OCI-LY1 (cell line): ENCODE measurements around the gene SH3GL2.
"Not testable (repeated sequence)": the region's sequence is repeated elsewhere in the genome, so short reads cannot be mapped to it uniquely, and the experiment has no call there.

Source experiments
- EZH2 ChIP-seq: fragments of 200-600 bp; sonication (generic), shearing (Covaris generic); IDR thresholded peaks from 2 replicates; pipeline ENCODE4 v1.8.0; 2017; ENCODE audit warnings: borderline replicate concordance, mixed run types, mild to moderate bottlenecking, antibody characterized with exemption, low read length, moderate library complexity, mixed read lengths
- TF ChIP-seq, protein P1 (sequence below): fragments of 200-600 bp; sonication (generic), shearing (Covaris generic); IDR thresholded peaks from 2 replicates; pipeline ENCODE4 v1.5.1; 2017; ENCODE audit warnings: mild to moderate bottlenecking, antibody characterized with exemption, low read length, moderate library complexity, mixed read lengths

DNA sequence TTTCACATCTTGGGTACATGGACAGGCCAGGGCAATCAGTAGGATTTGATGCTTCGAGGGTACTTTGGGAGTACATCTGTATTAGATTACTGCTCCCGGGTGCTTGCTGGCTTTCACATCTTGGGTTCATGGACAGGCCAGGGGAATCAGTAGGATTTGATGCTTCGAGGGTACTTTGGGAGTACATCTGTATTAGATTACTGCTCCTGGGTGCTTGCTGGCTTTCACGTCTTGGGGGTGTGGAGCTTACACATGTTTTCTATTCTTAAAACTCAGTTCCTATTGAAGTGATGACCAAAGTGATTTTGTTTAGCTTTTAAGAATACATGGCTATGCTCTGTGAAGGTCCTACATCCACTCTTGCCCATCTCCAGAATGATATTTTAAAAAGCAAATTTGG is 186.3 kb downstream of the SH3GL2 start:
- TF ChIP-seq, protein P1, sequence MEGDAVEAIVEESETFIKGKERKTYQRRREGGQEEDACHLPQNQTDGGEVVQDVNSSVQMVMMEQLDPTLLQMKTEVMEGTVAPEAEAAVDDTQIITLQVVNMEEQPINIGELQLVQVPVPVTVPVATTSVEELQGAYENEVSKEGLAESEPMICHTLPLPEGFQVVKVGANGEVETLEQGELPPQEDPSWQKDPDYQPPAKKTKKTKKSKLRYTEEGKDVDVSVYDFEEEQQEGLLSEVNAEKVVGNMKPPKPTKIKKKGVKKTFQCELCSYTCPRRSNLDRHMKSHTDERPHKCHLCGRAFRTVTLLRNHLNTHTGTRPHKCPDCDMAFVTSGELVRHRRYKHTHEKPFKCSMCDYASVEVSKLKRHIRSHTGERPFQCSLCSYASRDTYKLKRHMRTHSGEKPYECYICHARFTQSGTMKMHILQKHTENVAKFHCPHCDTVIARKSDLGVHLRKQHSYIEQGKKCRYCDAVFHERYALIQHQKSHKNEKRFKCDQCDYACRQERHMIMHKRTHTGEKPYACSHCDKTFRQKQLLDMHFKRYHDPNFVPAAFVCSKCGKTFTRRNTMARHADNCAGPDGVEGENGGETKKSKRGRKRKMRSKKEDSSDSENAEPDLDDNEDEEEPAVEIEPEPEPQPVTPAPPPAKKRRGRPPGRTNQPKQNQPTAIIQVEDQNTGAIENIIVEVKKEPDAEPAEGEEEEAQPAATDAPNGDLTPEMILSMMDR, result not testable (repeated sequence)
- not testable (repeated sequence) for TF ChIP-seq EZH2
